ENCODE measurements around the gene DOCK2. TPM values are rescaled to one million over a fixed set of nuclear protein-coding genes. Genes with fewer than 3 reads are reported as not detected.

Gene DOCK2
- total RNA-seq, 1 experiment from 2014 or later, result 2.2 TPM

GRCh38 chr5:169840405-169840804, 203.3 kb downstream of the DOCK2 start:
- CTCF ChIA-PET, result no interaction called here

GRCh38 chr5:169842699-169843098, 205.6 kb downstream of the DOCK2 start:
- Histone ChIP-seq H3K4me1 (ENCODE audit: insufficient read depth, low read length, poor library complexity, severe bottlenecking) (no peaks in the 10 kb centered on the region), H3K27me3 (replicated peaks; ENCODE audit: insufficient read depth, low read depth, low read length, poor library complexity) (no peaks in the 10 kb centered on the region), H3K4me3 (ENCODE audit: low read depth, low read length, poor library complexity, severe bottlenecking) (no peak overlapping the region), H3K36me3 (ENCODE audit: insufficient read depth, low read length, poor library complexity, severe bottlenecking) (no peaks in the 10 kb centered on the region), H3K9me3 (ENCODE audit: low read depth, low read length, poor library complexity, severe bottlenecking) (no peaks in the 10 kb centered on the region), H3K27ac (ENCODE audit: low read depth, low read length, poor library complexity, severe bottlenecking) (no peak overlapping the region)
- no peak for DNase-seq (ENCODE audit: low spot score)
- intact Hi-C loops (cut with micrococcal nuclease; ENCODE audit: unreplicated experiment), result no loop called here
- no peak for TF ChIP-seq EZH2 (IDR thresholded peaks at IDR 0.05; ENCODE audit: borderline replicate concordance, low read depth, low read length, poor library complexity, severe bottlenecking)
- TF ChIP-seq, protein P1, sequence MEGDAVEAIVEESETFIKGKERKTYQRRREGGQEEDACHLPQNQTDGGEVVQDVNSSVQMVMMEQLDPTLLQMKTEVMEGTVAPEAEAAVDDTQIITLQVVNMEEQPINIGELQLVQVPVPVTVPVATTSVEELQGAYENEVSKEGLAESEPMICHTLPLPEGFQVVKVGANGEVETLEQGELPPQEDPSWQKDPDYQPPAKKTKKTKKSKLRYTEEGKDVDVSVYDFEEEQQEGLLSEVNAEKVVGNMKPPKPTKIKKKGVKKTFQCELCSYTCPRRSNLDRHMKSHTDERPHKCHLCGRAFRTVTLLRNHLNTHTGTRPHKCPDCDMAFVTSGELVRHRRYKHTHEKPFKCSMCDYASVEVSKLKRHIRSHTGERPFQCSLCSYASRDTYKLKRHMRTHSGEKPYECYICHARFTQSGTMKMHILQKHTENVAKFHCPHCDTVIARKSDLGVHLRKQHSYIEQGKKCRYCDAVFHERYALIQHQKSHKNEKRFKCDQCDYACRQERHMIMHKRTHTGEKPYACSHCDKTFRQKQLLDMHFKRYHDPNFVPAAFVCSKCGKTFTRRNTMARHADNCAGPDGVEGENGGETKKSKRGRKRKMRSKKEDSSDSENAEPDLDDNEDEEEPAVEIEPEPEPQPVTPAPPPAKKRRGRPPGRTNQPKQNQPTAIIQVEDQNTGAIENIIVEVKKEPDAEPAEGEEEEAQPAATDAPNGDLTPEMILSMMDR (conservative IDR thresholded peaks at IDR 0.05; ENCODE audit: low read depth, low read length), result no peak
- POLR2A ChIA-PET (ENCODE audit: low non-redundant PET), result no interaction called here
- CTCF ChIA-PET, result no interaction called here
- BruUV-seq (replicated peaks), result no TSS peak

More at GRCh38 chr5:169840405-169840804, 203.3 kb downstream of the DOCK2 start:
- intact Hi-C loops (cut with micrococcal nuclease; ENCODE audit: unreplicated experiment), result no loop called here
- no peaks in the 10 kb centered on the region for H3K27me3 ChIP-seq (replicated peaks; ENCODE audit: insufficient read depth, low read depth, low read length, poor library complexity)
- no peak overlapping the region for H3K27ac ChIP-seq (ENCODE audit: low read depth, low read length, poor library complexity, severe bottlenecking)
- no peaks in the 10 kb centered on the region for H3K4me1 ChIP-seq (ENCODE audit: insufficient read depth, low read length, poor library complexity, severe bottlenecking)
- POLR2A ChIA-PET (ENCODE audit: low non-redundant PET), result no interaction called here
- DNase-seq (ENCODE audit: low spot score), result no peak
- TF ChIP-seq EZH2 (IDR thresholded peaks at IDR 0.05; ENCODE audit: borderline replicate concordance, low read depth, low read length, poor library complexity, severe bottlenecking), result no peak
- TF ChIP-seq, protein P1 (conservative IDR thresholded peaks at IDR 0.05; ENCODE audit: low read depth, low read length), result no peak
- BruUV-seq (replicated peaks), result no TSS peak
- H3K4me3 ChIP-seq (ENCODE audit: low read depth, low read length, poor library complexity, severe bottlenecking), result no peak overlapping the region
- no peaks in the 10 kb centered on the region for H3K9me3 ChIP-seq (ENCODE audit: low read depth, low read length, poor library complexity, severe bottlenecking)
- H3K36me3 ChIP-seq (ENCODE audit: insufficient read depth, low read length, poor library complexity, severe bottlenecking), result no peaks in the 10 kb centered on the region

- CTCF ChIA-PET, result no interaction called here
- no peak for DNase-seq (ENCODE audit: low spot score)
- TF ChIP-seq EZH2 (IDR thresholded peaks at IDR 0.05; ENCODE audit: borderline replicate concordance, low read depth, low read length, poor library complexity, severe bottlenecking), result no peak
Observed at GRCh38 chr5:169847519-169847918, 210.4 kb downstream of the DOCK2 start.

DNA sequence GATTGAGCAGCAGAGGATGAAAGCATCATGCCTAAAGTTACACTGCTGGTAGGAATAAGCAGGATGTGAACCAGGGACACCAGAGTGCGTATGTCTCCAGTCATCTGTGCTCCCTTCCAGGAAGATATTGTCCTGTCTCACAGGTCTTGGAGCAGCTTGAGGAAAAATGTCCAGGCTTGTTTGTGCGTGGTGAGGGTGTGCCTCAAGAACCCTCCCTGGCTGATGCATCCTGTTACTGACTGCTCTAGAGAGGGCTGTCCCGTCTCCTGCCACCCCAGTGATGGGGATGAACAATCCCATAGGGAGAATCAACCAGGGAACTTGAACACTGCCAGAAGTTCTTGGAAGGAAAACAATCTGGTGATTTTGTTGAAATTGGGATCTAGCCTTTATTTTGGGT, 211.2 kb downstream of the DOCK2 start:
- Histone ChIP-seq H3K36me3 (ENCODE audit: insufficient read depth, low read length, poor library complexity, severe bottlenecking) (no peaks in the 10 kb centered on the region), H3K27me3 (replicated peaks; ENCODE audit: insufficient read depth, low read depth, low read length, poor library complexity) (no peaks in the 10 kb centered on the region), H3K9me3 (ENCODE audit: low read depth, low read length, poor library complexity, severe bottlenecking) (no peaks in the 10 kb centered on the region), H3K27ac (ENCODE audit: low read depth, low read length, poor library complexity, severe bottlenecking) (no peak overlapping the region), H3K4me1 (ENCODE audit: insufficient read depth, low read length, poor library complexity, severe bottlenecking) (no peaks in the 10 kb centered on the region), H3K4me3 (ENCODE audit: low read depth, low read length, poor library complexity, severe bottlenecking) (no peak overlapping the region)
- DNase-seq (ENCODE audit: low spot score), result no peak
- BruUV-seq (replicated peaks), result no TSS peak
- CTCF ChIA-PET, result no interaction called here
- intact Hi-C loops (cut with micrococcal nuclease; ENCODE audit: unreplicated experiment), result no loop called here
- POLR2A ChIA-PET (ENCODE audit: low non-redundant PET), result no interaction called here
- TF ChIP-seq EZH2 (IDR thresholded peaks at IDR 0.05; ENCODE audit: borderline replicate concordance, low read depth, low read length, poor library complexity, severe bottlenecking), result no peak
- TF ChIP-seq, protein P1 (conservative IDR thresholded peaks at IDR 0.05; ENCODE audit: low read depth, low read length), result no peak

More at GRCh38 chr5:169847519-169847918, 210.4 kb downstream of the DOCK2 start:
- H3K4me1 ChIP-seq (ENCODE audit: insufficient read depth, low read length, poor library complexity, severe bottlenecking), result no peaks in the 10 kb centered on the region
- H3K27ac ChIP-seq (ENCODE audit: low read depth, low read length, poor library complexity, severe bottlenecking), result no peak overlapping the region
- no peaks in the 10 kb centered on the region for H3K36me3 ChIP-seq (ENCODE audit: insufficient read depth, low read length, poor library complexity, severe bottlenecking)
- no peaks in the 10 kb centered on the region for H3K27me3 ChIP-seq (replicated peaks; ENCODE audit: insufficient read depth, low read depth, low read length, poor library complexity)
- intact Hi-C loops (cut with micrococcal nuclease; ENCODE audit: unreplicated experiment), result no loop called here
- POLR2A ChIA-PET (ENCODE audit: low non-redundant PET), result no interaction called here
- no peak overlapping the region for H3K4me3 ChIP-seq (ENCODE audit: low read depth, low read length, poor library complexity, severe bottlenecking)
- H3K9me3 ChIP-seq (ENCODE audit: low read depth, low read length, poor library complexity, severe bottlenecking), result no peaks in the 10 kb centered on the region
- BruUV-seq (replicated peaks), result no TSS peak

Data from A673 (cell line).